Measurements from ENCODE around the gene TMEM63C.

TMEM63C gene

DNA sequence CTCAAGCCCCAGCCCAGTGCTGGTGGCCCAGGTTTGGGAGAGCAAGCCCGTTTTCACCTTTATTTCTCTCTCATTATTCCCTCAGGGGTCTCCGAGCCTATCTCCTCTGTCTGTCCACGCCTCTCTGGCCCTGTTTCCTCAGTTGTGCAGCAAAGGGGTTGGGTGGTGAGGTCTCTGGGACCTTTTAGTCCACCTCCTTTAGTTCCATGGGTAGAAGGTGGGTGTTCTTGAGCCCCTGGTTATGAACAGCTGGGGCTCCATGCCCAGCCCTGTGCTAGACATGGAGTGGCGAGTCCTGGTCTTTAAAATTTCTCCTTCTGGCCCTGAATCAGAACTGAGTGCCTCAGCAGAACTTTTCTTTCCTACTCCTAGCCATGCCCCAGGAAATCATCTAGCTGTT lies 90.7 kb downstream of the TMEM63C start:
- Histone ChIP-seq H3K27ac (ENCODE audit: low read depth, low read length, poor library complexity, severe bottlenecking) (no peak overlapping the region), H3K79me2 (ENCODE audit: insufficient read depth, low read length) (no peaks in the 10 kb centered on the region), H4K20me1 (ENCODE audit: insufficient read depth, low read length) (no peaks in the 10 kb centered on the region), H3F3A (ENCODE audit: insufficient read depth, low read length) (no peaks in the 10 kb centered on the region), H3K9me3 (ENCODE audit: low read length) (no peaks in the 10 kb centered on the region), H3K4me2 (ENCODE audit: low read length) (no peak overlapping the region), H2AFZ (ENCODE audit: low read length) (no peak overlapping the region), H3K4me3 (ENCODE audit: low read depth, low read length, poor library complexity, severe bottlenecking) (no peak overlapping the region), H3K9ac (ENCODE audit: low read length) (no peak overlapping the region), H3K4me1 (ENCODE audit: insufficient read depth, low read length, severe bottlenecking) (no peaks in the 10 kb centered on the region), H3K9me2 (ENCODE audit: low read depth, low read length) (no peaks in the 10 kb centered on the region), H3K27me3 (ENCODE audit: insufficient read depth, low read length) (peaks cover 4% of the 10 kb centered on the region; the same call in 1 of the 2 replicates), H3K36me3 (ENCODE audit: insufficient read depth, low read length) (no peaks in the 10 kb centered on the region; the same call in 1 of the 2 replicates)
- TF ChIP-seq, protein P1, sequence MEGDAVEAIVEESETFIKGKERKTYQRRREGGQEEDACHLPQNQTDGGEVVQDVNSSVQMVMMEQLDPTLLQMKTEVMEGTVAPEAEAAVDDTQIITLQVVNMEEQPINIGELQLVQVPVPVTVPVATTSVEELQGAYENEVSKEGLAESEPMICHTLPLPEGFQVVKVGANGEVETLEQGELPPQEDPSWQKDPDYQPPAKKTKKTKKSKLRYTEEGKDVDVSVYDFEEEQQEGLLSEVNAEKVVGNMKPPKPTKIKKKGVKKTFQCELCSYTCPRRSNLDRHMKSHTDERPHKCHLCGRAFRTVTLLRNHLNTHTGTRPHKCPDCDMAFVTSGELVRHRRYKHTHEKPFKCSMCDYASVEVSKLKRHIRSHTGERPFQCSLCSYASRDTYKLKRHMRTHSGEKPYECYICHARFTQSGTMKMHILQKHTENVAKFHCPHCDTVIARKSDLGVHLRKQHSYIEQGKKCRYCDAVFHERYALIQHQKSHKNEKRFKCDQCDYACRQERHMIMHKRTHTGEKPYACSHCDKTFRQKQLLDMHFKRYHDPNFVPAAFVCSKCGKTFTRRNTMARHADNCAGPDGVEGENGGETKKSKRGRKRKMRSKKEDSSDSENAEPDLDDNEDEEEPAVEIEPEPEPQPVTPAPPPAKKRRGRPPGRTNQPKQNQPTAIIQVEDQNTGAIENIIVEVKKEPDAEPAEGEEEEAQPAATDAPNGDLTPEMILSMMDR (IDR thresholded peaks at IDR 0.05; ENCODE audit: low read length) = no peak
- no peak for TF ChIP-seq EZH2 (IDR thresholded peaks at IDR 0.05; ENCODE audit: borderline replicate concordance, low read length)

DNA sequence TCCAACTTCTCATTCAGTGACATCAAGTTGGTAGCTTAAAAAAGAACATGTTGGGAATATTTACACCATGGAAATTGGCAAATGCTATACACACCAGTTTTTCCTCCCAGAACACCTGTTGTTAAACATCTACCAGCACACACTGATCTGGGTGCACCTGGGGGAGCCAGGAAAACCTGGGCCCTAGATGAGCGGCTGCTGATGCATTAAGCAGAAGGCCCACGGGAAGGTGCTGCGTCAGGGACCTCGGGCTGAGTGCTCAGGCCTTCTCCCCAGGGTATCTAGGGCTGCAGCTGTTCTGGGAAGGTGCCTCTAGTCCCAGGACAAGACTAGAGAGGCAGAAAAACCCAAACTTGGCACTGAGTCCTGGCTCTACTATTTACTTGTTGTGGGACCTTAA lies 92.2 kb downstream of the TMEM63C start:
- Histone ChIP-seq H3K4me1 (ENCODE audit: insufficient read depth, low read length, severe bottlenecking) (no peaks in the 10 kb centered on the region), H3K9ac (ENCODE audit: low read length) (no peak overlapping the region), H4K20me1 (ENCODE audit: insufficient read depth, low read length) (no peaks in the 10 kb centered on the region), H3K9me2 (ENCODE audit: low read depth, low read length) (no peaks in the 10 kb centered on the region), H3K4me3 (ENCODE audit: low read depth, low read length, poor library complexity, severe bottlenecking) (no peak overlapping the region), H3K79me2 (ENCODE audit: insufficient read depth, low read length) (no peaks in the 10 kb centered on the region), H2AFZ (ENCODE audit: low read length) (no peak overlapping the region), H3K27me3 (ENCODE audit: insufficient read depth, low read length) (peaks cover 4% of the 10 kb centered on the region; the same call in 1 of the 2 replicates), H3F3A (ENCODE audit: insufficient read depth, low read length) (no peaks in the 10 kb centered on the region), H3K36me3 (ENCODE audit: insufficient read depth, low read length) (no peaks in the 10 kb centered on the region), H3K27ac (ENCODE audit: low read depth, low read length, poor library complexity, severe bottlenecking) (no peak overlapping the region), H3K9me3 (ENCODE audit: low read length) (no peaks in the 10 kb centered on the region), H3K4me2 (ENCODE audit: low read length) (no peak overlapping the region)
- no peak for TF ChIP-seq EZH2 (IDR thresholded peaks at IDR 0.05; ENCODE audit: borderline replicate concordance, low read length)
- TF ChIP-seq, protein P1 (IDR thresholded peaks at IDR 0.05; ENCODE audit: low read length) = no peak

DNA sequence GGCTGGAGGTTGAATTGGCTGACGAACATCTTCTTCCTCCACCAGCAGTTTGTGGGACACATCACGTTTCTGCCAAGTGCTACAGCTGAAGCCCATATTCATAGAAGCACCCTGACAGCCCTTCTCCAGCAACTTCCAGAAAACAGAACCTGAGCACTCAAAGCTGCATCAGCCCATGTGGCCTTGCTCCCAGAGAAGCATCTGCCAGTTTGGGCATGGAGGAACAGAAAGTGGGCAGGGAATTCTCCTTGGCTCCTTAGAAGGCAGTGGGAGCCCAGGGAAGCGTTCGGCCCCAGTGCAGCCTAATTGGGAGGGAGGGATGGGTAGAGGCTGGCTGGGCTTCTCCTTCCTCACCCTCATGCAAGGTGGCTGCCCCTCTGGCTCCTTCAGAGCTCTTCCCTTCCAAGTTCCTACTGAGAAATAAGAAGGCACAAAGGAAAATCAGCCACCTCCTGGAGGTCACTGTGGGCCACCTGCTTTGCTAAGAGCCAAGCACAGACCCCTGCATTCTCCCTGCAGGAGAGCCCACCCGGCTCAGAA lies 93.5 kb downstream of the TMEM63C start:
- H3K4me1 ChIP-seq (ENCODE audit: insufficient read depth, low read length, severe bottlenecking) = no peaks in the 10 kb centered on the region
- H3K9me3 ChIP-seq (ENCODE audit: low read length) = no peaks in the 10 kb centered on the region
- TF ChIP-seq, protein P1 (IDR thresholded peaks at IDR 0.05; ENCODE audit: low read length) = no peak
- no peak for TF ChIP-seq EZH2 (IDR thresholded peaks at IDR 0.05; ENCODE audit: borderline replicate concordance, low read length)
- no peak overlapping the region for H3K27ac ChIP-seq (ENCODE audit: low read depth, low read length, poor library complexity, severe bottlenecking)
- H3F3A ChIP-seq (ENCODE audit: insufficient read depth, low read length) = no peaks in the 10 kb centered on the region
- no peak overlapping the region for H3K4me2 ChIP-seq (ENCODE audit: low read length)
- H3K9me2 ChIP-seq (ENCODE audit: low read depth, low read length) = no peaks in the 10 kb centered on the region
- no peaks in the 10 kb centered on the region for H3K36me3 ChIP-seq (ENCODE audit: insufficient read depth, low read length)
- no peak overlapping the region for H2AFZ ChIP-seq (ENCODE audit: low read length)
- H3K27me3 ChIP-seq (ENCODE audit: insufficient read depth, low read length) = peaks cover 4% of the 10 kb centered on the region; the same call in 1 of the 2 replicates
- no peaks in the 10 kb centered on the region for H3K79me2 ChIP-seq (ENCODE audit: insufficient read depth, low read length)
- H4K20me1 ChIP-seq (ENCODE audit: insufficient read depth, low read length) = no peaks in the 10 kb centered on the region
- H3K4me3 ChIP-seq (ENCODE audit: low read depth, low read length, poor library complexity, severe bottlenecking) = no peak overlapping the region
- H3K9ac ChIP-seq (ENCODE audit: low read length) = no peak overlapping the region

Measured in OCI-LY1 (cell line).